ENCODE measurements around the gene RFTN1.

GRCh38 chr3:16515885-16516420, 2.5 kb upstream of the RFTN1 start:
- no peak for TF ChIP-seq RAD21 (IDR thresholded peaks at IDR 0.05)
- TF ChIP-seq CTCF (IDR thresholded peaks at IDR 0.05; ENCODE audit: low read depth, low read length, missing input control), result no peak

Data from liver (tissue), 3 donors.